ENCODE measurements around the gene NHERF2.

The NHERF2 gene

DNA sequence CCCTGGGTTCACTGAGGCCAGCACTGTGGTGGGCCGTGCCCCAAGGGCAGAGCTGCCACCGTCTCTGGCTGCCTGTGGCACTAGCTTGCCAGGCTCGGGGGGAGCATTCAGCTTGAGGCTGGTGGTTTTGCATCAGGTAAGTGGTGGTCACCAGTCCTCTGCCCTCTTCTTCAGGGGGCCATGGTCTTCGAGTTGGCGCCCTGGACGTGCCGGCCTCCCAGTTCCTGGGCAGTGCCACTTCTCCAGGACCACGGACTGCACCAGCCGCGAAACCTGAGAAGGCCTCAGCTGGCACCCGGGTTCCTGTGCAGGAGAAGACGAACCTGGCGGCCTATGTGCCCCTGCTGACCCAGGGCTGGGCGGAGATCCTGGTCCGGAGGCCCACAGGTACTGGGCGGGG lies 53.3 kb downstream of the NHERF2 start:
- no peak for TF ChIP-seq REST (IDR thresholded peaks at IDR 0.05; ENCODE audit: low read depth)
- no peak for TF ChIP-seq CREB1 (IDR thresholded peaks at IDR 0.05; ENCODE audit: low read depth)
- TF ChIP-seq TEAD4 (IDR thresholded peaks at IDR 0.05): no peak
- TF ChIP-seq ZBTB7A (IDR thresholded peaks at IDR 0.05; ENCODE audit: low read depth): no peak
- no peak for TF ChIP-seq RAD21 (IDR thresholded peaks at IDR 0.05; ENCODE audit: low read depth)

DNA sequence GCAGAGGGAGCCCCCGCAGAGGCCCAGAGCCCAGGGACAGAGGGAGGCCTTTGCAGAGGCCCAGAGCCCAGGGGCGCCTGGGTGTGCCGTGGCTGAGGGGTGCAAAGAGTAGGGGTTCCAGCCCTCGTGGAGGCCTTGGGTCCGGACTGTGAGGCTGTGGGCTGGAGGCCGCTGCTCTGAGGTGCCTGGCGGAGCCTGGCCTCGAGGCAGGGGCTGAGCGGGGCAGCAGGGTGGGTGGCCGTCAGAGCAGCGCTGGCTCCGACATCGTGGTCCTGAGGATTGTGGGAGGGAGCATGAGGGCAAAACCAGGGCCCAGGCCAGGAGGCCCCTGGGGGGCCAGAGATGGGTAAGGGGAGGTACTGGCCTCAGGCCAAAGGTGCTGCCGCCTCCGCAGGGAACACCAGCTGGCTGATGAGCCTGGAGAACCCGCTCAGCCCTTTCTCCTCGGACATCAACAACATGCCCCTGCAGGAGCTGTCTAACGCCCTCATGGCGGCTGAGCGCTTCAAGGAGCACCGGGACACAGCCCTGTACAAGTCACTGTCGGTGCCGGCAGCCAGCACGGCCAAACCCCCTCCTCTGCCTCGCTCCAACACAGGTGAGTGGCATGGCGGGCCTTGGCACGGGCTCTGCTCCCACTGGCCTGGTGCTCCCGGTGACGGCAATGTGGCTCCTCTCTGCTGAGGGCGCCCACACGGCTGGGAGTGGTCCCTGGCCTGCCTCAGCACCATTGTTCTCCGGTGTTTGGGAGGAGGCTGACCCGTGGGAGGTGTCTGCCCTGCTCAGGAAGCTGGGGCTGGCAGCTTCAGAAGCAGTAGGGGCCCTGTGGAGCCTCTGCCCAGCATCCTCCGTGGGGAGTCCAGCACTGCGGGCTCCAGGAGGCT lies 54.7 kb downstream of the NHERF2 start:
- TF ChIP-seq RAD21 (IDR thresholded peaks at IDR 0.05; ENCODE audit: low read depth) (no peak), YY1 (IDR thresholded peaks at IDR 0.05; ENCODE audit: low read depth) (no peak), ZBTB7A (IDR thresholded peaks at IDR 0.05; ENCODE audit: low read depth) (no peak), EGR1 (IDR thresholded peaks at IDR 0.05) (no peak), CEBPB (IDR thresholded peaks at IDR 0.05) (no peak), USF1 (IDR thresholded peaks at IDR 0.05) (no peak), REST (IDR thresholded peaks at IDR 0.05; ENCODE audit: low read depth) (no peak), CREB1 (IDR thresholded peaks at IDR 0.05; ENCODE audit: low read depth) (no peak)

- TF ChIP-seq CREB1 (IDR thresholded peaks at IDR 0.05; ENCODE audit: low read depth): no peak
- peak; percentile 36 for TF ChIP-seq RAD21 (IDR thresholded peaks at IDR 0.05; ENCODE audit: low read depth)
These were observed 55.7 kb downstream of the NHERF2 start for GRCh38 chr16:2082171-2082982.

GRCh38 chr16:2082983-2083364 lies 56.3 kb downstream of the NHERF2 start:
- TF ChIP-seq TEAD4 (IDR thresholded peaks at IDR 0.05) (no peak), EP300 (IDR thresholded peaks at IDR 0.05; ENCODE audit: borderline replicate concordance) (no peak), ZBTB7A (IDR thresholded peaks at IDR 0.05; ENCODE audit: low read depth) (no peak), RAD21 (IDR thresholded peaks at IDR 0.05; ENCODE audit: low read depth) (no peak), REST (IDR thresholded peaks at IDR 0.05; ENCODE audit: low read depth) (no peak), NFIC (IDR thresholded peaks at IDR 0.05) (no peak), EGR1 (IDR thresholded peaks at IDR 0.05) (no peak), TCF12 (IDR thresholded peaks at IDR 0.05; ENCODE audit: low read depth) (no peak), YY1 (IDR thresholded peaks at IDR 0.05; ENCODE audit: low read depth) (no peak), CEBPB (IDR thresholded peaks at IDR 0.05) (no peak), FOXM1 (IDR thresholded peaks at IDR 0.05; ENCODE audit: borderline replicate concordance, low read depth) (no peak)
- TF ChIP-seq, protein P1, sequence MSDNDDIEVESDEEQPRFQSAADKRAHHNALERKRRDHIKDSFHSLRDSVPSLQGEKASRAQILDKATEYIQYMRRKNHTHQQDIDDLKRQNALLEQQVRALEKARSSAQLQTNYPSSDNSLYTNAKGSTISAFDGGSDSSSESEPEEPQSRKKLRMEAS (IDR thresholded peaks at IDR 0.05): no peak

DNA sequence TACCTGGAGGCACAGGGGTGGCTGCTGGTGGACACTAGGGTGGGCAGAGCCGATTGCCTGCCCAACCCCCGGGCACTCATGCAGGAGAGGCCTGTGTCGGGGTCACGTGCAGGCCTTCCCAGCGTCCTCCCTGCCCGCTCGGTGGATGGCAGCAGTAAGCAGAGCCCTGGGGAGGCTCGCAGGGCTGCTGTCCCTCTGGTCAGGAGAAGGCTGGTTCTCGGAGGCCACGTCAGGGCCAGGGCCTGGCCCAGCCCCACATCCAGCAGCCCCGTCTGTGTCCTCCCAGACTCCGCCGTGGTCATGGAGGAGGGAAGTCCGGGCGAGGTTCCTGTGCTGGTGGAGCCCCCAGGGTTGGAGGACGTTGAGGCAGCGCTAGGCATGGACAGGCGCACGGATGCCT lies 56.7 kb downstream of the NHERF2 start:
- TF ChIP-seq, protein P1 (IDR thresholded peaks at IDR 0.05): no peak
- TF ChIP-seq ZBTB7A (IDR thresholded peaks at IDR 0.05; ENCODE audit: low read depth) (no peak), YY1 (IDR thresholded peaks at IDR 0.05; ENCODE audit: low read depth) (no peak), REST (IDR thresholded peaks at IDR 0.05; ENCODE audit: low read depth) (no peak), EGR1 (IDR thresholded peaks at IDR 0.05) (no peak), TAF1 (IDR thresholded peaks at IDR 0.05; ENCODE audit: low read depth) (no peak), FOXM1 (IDR thresholded peaks at IDR 0.05; ENCODE audit: borderline replicate concordance, low read depth) (no peak), CEBPB (IDR thresholded peaks at IDR 0.05) (no peak)

Data from Ishikawa (cell line).